Endothelial cell of umbilical vein (primary cell): ENCODE results near the gene ACAD8. TPM values are rescaled to one million over a fixed set of nuclear protein-coding genes. Genes with fewer than 3 reads are reported as not detected.
A peak's percentile ranks its signal among the peaks of the same experiment; 100 is the strongest.

ENCODE experiments used
- BruUV-seq: library from RNA; stranded (reverse); fragments of 400-500 nt; replicated peaks from 2 replicates; lab custom pipeline; 2021; lab: Mats Ljungman, UMichigan
- CTCF ChIA-PET: fragments of 300-600, 350-600 bp; sonication (Branson Sonifier 250); formaldehyde crosslinking; loops from one replicate; lab custom pipeline; 2021; ENCODE audit warnings: antibody characterized with exemption, inconsistent platforms; lab: Charles Lee
- POLR2A ChIA-PET: fragments of 300-600, 350-600 bp; sonication (Branson Sonifier 250); formaldehyde crosslinking; loops from one replicate; lab custom pipeline; 2021; ENCODE audit warnings: antibody characterized with exemption, inconsistent platforms; lab: Charles Lee
- DNase-seq: peaks from one replicate; pipeline ENCODE4 v3.0.0-alpha.2; 2011; ENCODE audit warnings: low read depth, low spot score
- FAIRE-seq: peaks from 2 replicates; lab custom pipeline; 2011; peaks lifted over from hg19 to GRCh38; lab: Jason Lieb, UNC
- H2AFZ ChIP-seq: 2 replicates; pipeline ENCODE4 v1.6.0; 2012; ENCODE audit warnings: low read depth, low read length, control low read depth, inconsistent platforms
- H3K27ac ChIP-seq: 2 replicates; pipeline ENCODE4 v1.5.1; 2011; ENCODE audit warnings: low read depth, mild to moderate bottlenecking, control low read depth, low read length, moderate library complexity; ENCODE audit not compliant: insufficient read depth
- H3K27me3 ChIP-seq, 2 experiments: 2 replicates each; pipeline versions ENCODE4 v1.6.0 to v1.6.1; 2011; ENCODE audit warnings: low read length in 2 of 2, mixed read lengths in 1 of 2; ENCODE audit not compliant: control insufficient read depth in 2 of 2, insufficient read depth in 2 of 2
- H3K36me3 ChIP-seq, 2 experiments: 2 replicates in 1 of 2; 3 replicates in 1 of 2; pipeline ENCODE4 v1.5.1; 2011; ENCODE audit warnings: low read length in 2 of 2, mild to moderate bottlenecking in 1 of 2, moderate library complexity in 1 of 2; ENCODE audit not compliant: control insufficient read depth in 2 of 2, insufficient read depth in 2 of 2; ENCODE audit errors: extremely low read depth in 1 of 2
- H3K4me1 ChIP-seq: 3 replicates; pipeline ENCODE4 v1.5.1; 2011; ENCODE audit warnings: mild to moderate bottlenecking, low read length; ENCODE audit not compliant: control insufficient read depth, insufficient read depth; ENCODE audit errors: extremely low read depth
- H3K4me2 ChIP-seq: 2 replicates; pipeline ENCODE4 v1.6.1; 2011; ENCODE audit warnings: low read length, control low read depth, mixed read lengths; ENCODE audit not compliant: insufficient read depth
- H3K4me3 ChIP-seq, 3 experiments: fragments of 200-600 bp in 1 of 3; sonication (generic), shearing (Covaris generic) in 1 of 3; replicated peaks in 1 of 3; 2 replicates each; pipeline ENCODE4 v1.5.1; 2011 to 2016; ENCODE audit warnings: control low read depth in 3 of 3, low read length in 3 of 3, mild to moderate bottlenecking in 2 of 3, inconsistent platforms in 1 of 3, low read depth in 1 of 3, moderate library complexity in 1 of 3; ENCODE audit not compliant: insufficient read depth in 1 of 3
- H3K79me2 ChIP-seq: 2 replicates; pipeline ENCODE4 v1.6.0; 2012; ENCODE audit warnings: low read length, inconsistent platforms; ENCODE audit not compliant: control insufficient read depth, insufficient read depth
- H3K9ac ChIP-seq: replicated peaks from 2 replicates; pipeline ENCODE3; 2011; ENCODE audit warnings: low read length, control low read depth; ENCODE audit not compliant: insufficient read depth; ENCODE audit errors: extremely low read depth
- H3K9me1 ChIP-seq: replicated peaks from 3 replicates; pipeline ENCODE4 v1.6.0; 2011; ENCODE audit warnings: mild to moderate bottlenecking, low read length; ENCODE audit not compliant: control insufficient read depth, insufficient read depth; ENCODE audit errors: extremely low read depth
- H3K9me3 ChIP-seq: replicated peaks from 2 replicates; pipeline ENCODE4 v1.5.1; 2012; ENCODE audit warnings: low read length, inconsistent platforms; ENCODE audit not compliant: control insufficient read depth, insufficient read depth
- H4K20me1 ChIP-seq: replicated peaks from 2 replicates; pipeline ENCODE3; 2011; ENCODE audit warnings: mild to moderate bottlenecking, low read length; ENCODE audit not compliant: control insufficient read depth, insufficient read depth; ENCODE audit errors: extremely low read depth
- EZH2 ChIP-seq: IDR thresholded peaks from 2 replicates; pipeline ENCODE4 v1.6.1; 2012; ENCODE audit warnings: borderline replicate concordance, low read depth, mild to moderate bottlenecking, moderate library complexity, low read length, inconsistent platforms; ENCODE audit not compliant: severe bottlenecking
- FOS ChIP-seq: IDR thresholded peaks from 2 replicates; pipeline ENCODE4 v1.6.1; 2011; ENCODE audit warnings: mild to moderate bottlenecking, low read length, moderate library complexity, borderline replicate concordance; ENCODE audit not compliant: insufficient read depth
- GATA2 ChIP-seq: IDR thresholded peaks from 2 replicates; pipeline ENCODE4 v1.7.0; 2011; ENCODE audit warnings: low read depth, mild to moderate bottlenecking, moderate library complexity, mixed read lengths, low read length; ENCODE audit not compliant: insufficient read length, insufficient read depth
- JUN ChIP-seq: IDR thresholded peaks from 2 replicates; pipeline ENCODE4 v1.6.1; 2011; ENCODE audit warnings: borderline replicate concordance, low read depth; ENCODE audit not compliant: insufficient read length, insufficient read depth
- dilution Hi-C: fragments of 300-500 bp; cut with MboI; formaldehyde crosslinking; loops from one replicate; pipeline ENCODE4 v1.15.0; 2019; ENCODE audit warnings: low sequenced_read_pairs; ENCODE audit not compliant: extremely low pct_ligation_motif_present
- intact Hi-C: fragments of 100-400 bp; cut with micrococcal nuclease; formaldehyde crosslinking; loops from one replicate; pipeline ENCODE4 v1.10.0; 2022
- polyA plus RNA-seq, 4 experiments: library from polyadenylated mRNA; depleted of rRNA in 3 of 4; stranded (reverse) in 3 of 4; unstranded in 1 of 4; fragments of >200 nt; gene quantifications; 2 replicates each; pipeline versions ENCODE4 v1.2.1 to v1.2.3, GENCODE V29; 2011 to 2012; ENCODE audit warnings: missing spikeins in 1 of 4
- total RNA-seq: library from RNA; stranded (reverse); gene quantifications from 2 replicates; pipeline ENCODE4 v1.2.3, GENCODE V29; 2021

ACAD8 gene
- total and polyA plus RNA-seq, 2 donors (not counting 3 experiments of a cell fraction or from before 2014, with no cell fraction given): 22.9 to 29.0 TPM

- H4K20me1 ChIP-seq: no peaks in the 10 kb centered on the region
- peaks cover 2 to 9% of the 10 kb centered on the region in 2 experiments for H3K36me3 ChIP-seq
- no peak for TF ChIP-seq JUN
- no peak overlapping the region for H3K9ac ChIP-seq
- no peak overlapping the region for H3K27ac ChIP-seq
- H3K4me1 ChIP-seq: peaks cover 7% of the 10 kb centered on the region
- no peaks in the 10 kb centered on the region for H3K9me3 ChIP-seq
- no TSS peak for BruUV-seq
- no peak for DNase-seq
- intact Hi-C loops: no loop called here
- no peak overlapping the region for H3K4me2 ChIP-seq
- FAIRE-seq: no peak
- dilution Hi-C loops: no loop called here
- ChIA-PET POLR2A (no interaction called here), CTCF (interaction anchor here (0.9 to 3.2 kb wide), 4 partner anchors 9 to 308 kb away, joined by 3 to 14 read pairs (median 10); partner anchors contain the start of genes NCAPD3 and VPS26B)
- H3K79me2 ChIP-seq: peaks cover 22% of the 10 kb centered on the region
- no peak overlapping the region for H3K4me3 ChIP-seq
- no peak overlapping the region for H2AFZ ChIP-seq
- H3K9me1 ChIP-seq: no peaks in the 10 kb centered on the region
- no peaks in the 10 kb centered on the region for H3K27me3 ChIP-seq
Measured at GRCh38 chr11:134235399-134235798, 18.0 kb upstream of the ACAD8 start.

- H3K4me1 ChIP-seq: no peaks in the 10 kb centered on the region
- ChIA-PET POLR2A (no interaction called here), CTCF (interaction anchor here (1.5 kb wide), 1 partner anchor 12 kb away, joined by 5 read pairs; the partner anchor contains the start of genes NCAPD3 and VPS26B)
- dilution Hi-C loops (no loop called here), intact Hi-C loops (no loop called here)
- DNase-seq (no peak), FAIRE-seq (peak; percentile 37)
- no peaks in the 10 kb centered on the region for H4K20me1 ChIP-seq
- no TSS peak for BruUV-seq
- H3K4me2 ChIP-seq: no peak overlapping the region
- H3K79me2 ChIP-seq: peaks cover 13% of the 10 kb centered on the region
- H3K9me1 ChIP-seq: no peaks in the 10 kb centered on the region
- H3K36me3 ChIP-seq: peaks cover 2 to 15% of the 10 kb centered on the region in 2 experiments
- no peaks in the 10 kb centered on the region for H3K27me3 ChIP-seq
- H3K9me3 ChIP-seq: no peaks in the 10 kb centered on the region
- no peak overlapping the region for H3K9ac ChIP-seq
- TF ChIP-seq EZH2: no peak
- TF ChIP-seq FOS: no peak
- peak; percentile 58 for TF ChIP-seq GATA2
- no peak overlapping the region for H2AFZ ChIP-seq
- no peak overlapping the region for H3K27ac ChIP-seq
- H3K4me3 ChIP-seq: no peak overlapping the region
Measured at GRCh38 chr11:134236834-134237556, 16.4 kb upstream of the ACAD8 start.
